Measurements from ENCODE around the gene BMP7.

Gene BMP7

DNA sequence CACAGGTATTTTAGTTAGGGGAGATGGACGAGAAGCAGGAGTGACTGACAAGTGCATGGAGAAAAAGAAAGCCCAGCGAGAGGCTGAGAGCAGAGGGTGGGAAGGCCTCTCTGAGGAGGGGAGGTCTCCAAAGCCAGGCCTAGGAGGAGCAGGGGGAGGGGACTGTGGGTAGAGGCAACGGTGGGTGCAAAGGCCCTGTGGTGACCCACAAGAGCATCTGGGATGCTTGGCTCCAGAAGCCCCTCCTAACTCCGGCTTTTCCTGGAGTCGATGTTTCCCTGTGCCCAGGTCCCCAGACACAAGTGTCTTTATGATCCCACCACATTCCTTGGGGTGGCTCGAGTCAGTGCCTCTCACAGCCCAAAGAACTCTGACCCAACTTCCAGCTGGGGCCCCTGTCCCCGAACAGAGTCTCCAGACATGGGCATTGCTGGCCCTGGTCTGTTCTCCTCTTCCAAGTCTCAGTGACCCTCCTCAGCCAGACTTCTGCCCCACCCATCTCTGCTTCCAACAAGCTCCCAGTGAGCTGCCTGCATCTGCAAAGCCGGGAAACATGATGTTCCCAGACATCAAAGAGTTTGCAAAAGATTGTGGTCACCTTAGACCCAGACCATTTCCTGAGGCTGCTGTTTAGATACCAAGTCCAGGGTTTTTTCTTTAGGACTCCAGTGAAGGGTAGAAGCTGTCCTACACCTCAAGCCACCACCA, 11.1 kb upstream of the BMP7 start:
- no peak for ATAC-seq

DNA sequence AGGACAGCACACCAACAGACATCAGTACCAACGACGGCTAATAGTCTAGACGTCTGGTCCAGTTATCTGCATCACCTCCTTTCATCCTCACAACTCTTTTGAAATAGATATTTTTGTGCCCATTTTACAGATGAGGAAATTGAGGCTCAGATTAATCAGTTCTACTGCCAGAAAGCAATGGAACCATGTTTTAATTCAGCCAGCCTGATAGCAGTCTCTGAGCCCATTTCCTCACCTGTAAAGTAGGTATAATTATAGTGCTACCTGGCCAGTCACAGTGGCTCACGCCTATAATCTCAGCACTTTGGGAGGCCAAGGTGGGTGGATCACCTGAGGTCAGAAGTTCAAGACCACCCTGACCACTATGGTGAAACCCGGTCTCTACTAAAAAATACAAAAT, 9.8 kb upstream of the BMP7 start:
- TF ChIP-seq CSDC2 (CRISPR knock-in tag; IDR thresholded peaks at IDR 0.05) (no peak), ZC3H10 (CRISPR knock-in tag; IDR thresholded peaks at IDR 0.05) (no peak), PPARA (CRISPR knock-in tag; IDR thresholded peaks at IDR 0.05; ENCODE audit: borderline replicate concordance) (no peak), BACH2 (CRISPR knock-in tag; IDR thresholded peaks at IDR 0.05; ENCODE audit: borderline replicate concordance) (no peak), ZNF565 (CRISPR knock-in tag; conservative IDR thresholded peaks at IDR 0.05; ENCODE audit: low read depth) (no peak), ARNTL (CRISPR knock-in tag; IDR thresholded peaks at IDR 0.05; ENCODE audit: borderline replicate concordance, low read depth) (no peak)
- no peak for ATAC-seq

More for the DNA sequence above, 11.1 kb upstream of the BMP7 start:
- no peak for TF ChIP-seq ARNTL (CRISPR knock-in tag; IDR thresholded peaks at IDR 0.05; ENCODE audit: borderline replicate concordance, low read depth)
- TF ChIP-seq GLIS3 (CRISPR knock-in tag; IDR thresholded peaks at IDR 0.05): no peak
- no peak for TF ChIP-seq ZFP30 (CRISPR knock-in tag; IDR thresholded peaks at IDR 0.05)
- TF ChIP-seq ZNF8 (CRISPR knock-in tag; IDR thresholded peaks at IDR 0.05): no peak
- TF ChIP-seq ZC3H10 (CRISPR knock-in tag; IDR thresholded peaks at IDR 0.05): no peak
- TF ChIP-seq, protein P1, sequence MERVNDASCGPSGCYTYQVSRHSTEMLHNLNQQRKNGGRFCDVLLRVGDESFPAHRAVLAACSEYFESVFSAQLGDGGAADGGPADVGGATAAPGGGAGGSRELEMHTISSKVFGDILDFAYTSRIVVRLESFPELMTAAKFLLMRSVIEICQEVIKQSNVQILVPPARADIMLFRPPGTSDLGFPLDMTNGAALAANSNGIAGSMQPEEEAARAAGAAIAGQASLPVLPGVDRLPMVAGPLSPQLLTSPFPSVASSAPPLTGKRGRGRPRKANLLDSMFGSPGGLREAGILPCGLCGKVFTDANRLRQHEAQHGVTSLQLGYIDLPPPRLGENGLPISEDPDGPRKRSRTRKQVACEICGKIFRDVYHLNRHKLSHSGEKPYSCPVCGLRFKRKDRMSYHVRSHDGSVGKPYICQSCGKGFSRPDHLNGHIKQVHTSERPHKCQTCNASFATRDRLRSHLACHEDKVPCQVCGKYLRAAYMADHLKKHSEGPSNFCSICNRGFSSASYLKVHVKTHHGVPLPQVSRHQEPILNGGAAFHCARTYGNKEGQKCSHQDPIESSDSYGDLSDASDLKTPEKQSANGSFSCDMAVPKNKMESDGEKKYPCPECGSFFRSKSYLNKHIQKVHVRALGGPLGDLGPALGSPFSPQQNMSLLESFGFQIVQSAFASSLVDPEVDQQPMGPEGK (CRISPR knock-in tag; IDR thresholded peaks at IDR 0.05; ENCODE audit: borderline replicate concordance): no peak
- no peak for TF ChIP-seq RARB (CRISPR knock-in tag; IDR thresholded peaks at IDR 0.05)
- no peak for TF ChIP-seq OSR1 (CRISPR knock-in tag; IDR thresholded peaks at IDR 0.05)
- TF ChIP-seq ESRRG (CRISPR knock-in tag; IDR thresholded peaks at IDR 0.05): no peak
- TF ChIP-seq ZFP3 (CRISPR knock-in tag; IDR thresholded peaks at IDR 0.05): no peak
- no peak for TF ChIP-seq ISL1 (CRISPR knock-in tag; IDR thresholded peaks at IDR 0.05)
- no peak for TF ChIP-seq ZNF70 (CRISPR knock-in tag; IDR thresholded peaks at IDR 0.05)
- no peak for TF ChIP-seq SNAI2 (CRISPR knock-in tag; IDR thresholded peaks at IDR 0.05)
- no peak for TF ChIP-seq CSDC2 (CRISPR knock-in tag; IDR thresholded peaks at IDR 0.05)

DNA sequence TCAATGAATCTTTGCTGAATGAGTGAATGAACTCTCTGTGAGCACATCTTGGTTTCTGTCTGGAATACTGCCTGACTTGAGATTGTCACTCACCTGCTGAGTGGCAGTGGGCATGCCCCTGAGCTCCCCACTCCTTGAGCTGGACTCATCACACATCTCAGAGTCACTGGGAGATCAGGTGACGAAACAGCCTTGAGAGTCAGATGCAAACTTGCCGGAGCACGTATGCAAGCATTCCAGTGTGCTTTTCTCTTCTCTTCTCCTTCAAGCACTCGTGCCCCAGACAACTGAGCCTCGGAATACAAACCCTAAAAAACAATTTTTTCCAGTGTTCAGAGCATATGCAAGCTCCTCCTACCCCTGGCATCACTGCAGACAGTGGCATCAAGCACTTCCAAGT, 9.4 kb upstream of the BMP7 start:
- no peak for ATAC-seq
- TF ChIP-seq ZFP3 (CRISPR knock-in tag; IDR thresholded peaks at IDR 0.05): no peak
- TF ChIP-seq TCF4 (CRISPR knock-in tag; IDR thresholded peaks at IDR 0.05; ENCODE audit: borderline replicate concordance): no peak
- TF ChIP-seq ESRRG (CRISPR knock-in tag; IDR thresholded peaks at IDR 0.05): no peak
- TF ChIP-seq BACH2 (CRISPR knock-in tag; IDR thresholded peaks at IDR 0.05; ENCODE audit: borderline replicate concordance): no peak
- TF ChIP-seq, protein P2, sequence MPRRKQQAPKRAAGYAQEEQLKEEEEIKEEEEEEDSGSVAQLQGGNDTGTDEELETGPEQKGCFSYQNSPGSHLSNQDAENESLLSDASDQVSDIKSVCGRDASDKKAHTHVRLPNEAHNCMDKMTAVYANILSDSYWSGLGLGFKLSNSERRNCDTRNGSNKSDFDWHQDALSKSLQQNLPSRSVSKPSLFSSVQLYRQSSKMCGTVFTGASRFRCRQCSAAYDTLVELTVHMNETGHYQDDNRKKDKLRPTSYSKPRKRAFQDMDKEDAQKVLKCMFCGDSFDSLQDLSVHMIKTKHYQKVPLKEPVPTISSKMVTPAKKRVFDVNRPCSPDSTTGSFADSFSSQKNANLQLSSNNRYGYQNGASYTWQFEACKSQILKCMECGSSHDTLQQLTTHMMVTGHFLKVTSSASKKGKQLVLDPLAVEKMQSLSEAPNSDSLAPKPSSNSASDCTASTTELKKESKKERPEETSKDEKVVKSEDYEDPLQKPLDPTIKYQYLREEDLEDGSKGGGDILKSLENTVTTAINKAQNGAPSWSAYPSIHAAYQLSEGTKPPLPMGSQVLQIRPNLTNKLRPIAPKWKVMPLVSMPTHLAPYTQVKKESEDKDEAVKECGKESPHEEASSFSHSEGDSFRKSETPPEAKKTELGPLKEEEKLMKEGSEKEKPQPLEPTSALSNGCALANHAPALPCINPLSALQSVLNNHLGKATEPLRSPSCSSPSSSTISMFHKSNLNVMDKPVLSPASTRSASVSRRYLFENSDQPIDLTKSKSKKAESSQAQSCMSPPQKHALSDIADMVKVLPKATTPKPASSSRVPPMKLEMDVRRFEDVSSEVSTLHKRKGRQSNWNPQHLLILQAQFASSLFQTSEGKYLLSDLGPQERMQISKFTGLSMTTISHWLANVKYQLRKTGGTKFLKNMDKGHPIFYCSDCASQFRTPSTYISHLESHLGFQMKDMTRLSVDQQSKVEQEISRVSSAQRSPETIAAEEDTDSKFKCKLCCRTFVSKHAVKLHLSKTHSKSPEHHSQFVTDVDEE (CRISPR knock-in tag; IDR thresholded peaks at IDR 0.05): no peak
- TF ChIP-seq, protein P3, sequence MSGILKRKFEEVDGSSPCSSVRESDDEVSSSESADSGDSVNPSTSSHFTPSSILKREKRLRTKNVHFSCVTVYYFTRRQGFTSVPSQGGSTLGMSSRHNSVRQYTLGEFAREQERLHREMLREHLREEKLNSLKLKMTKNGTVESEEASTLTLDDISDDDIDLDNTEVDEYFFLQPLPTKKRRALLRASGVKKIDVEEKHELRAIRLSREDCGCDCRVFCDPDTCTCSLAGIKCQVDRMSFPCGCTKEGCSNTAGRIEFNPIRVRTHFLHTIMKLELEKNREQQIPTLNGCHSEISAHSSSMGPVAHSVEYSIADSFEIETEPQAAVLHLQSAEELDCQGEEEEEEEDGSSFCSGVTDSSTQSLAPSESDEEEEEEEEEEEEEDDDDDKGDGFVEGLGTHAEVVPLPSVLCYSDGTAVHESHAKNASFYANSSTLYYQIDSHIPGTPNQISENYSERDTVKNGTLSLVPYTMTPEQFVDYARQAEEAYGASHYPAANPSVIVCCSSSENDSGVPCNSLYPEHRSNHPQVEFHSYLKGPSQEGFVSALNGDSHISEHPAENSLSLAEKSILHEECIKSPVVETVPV (CRISPR knock-in tag; IDR thresholded peaks at IDR 0.05): no peak
- no peak for TF ChIP-seq CSDC2 (CRISPR knock-in tag; IDR thresholded peaks at IDR 0.05)

DNA sequence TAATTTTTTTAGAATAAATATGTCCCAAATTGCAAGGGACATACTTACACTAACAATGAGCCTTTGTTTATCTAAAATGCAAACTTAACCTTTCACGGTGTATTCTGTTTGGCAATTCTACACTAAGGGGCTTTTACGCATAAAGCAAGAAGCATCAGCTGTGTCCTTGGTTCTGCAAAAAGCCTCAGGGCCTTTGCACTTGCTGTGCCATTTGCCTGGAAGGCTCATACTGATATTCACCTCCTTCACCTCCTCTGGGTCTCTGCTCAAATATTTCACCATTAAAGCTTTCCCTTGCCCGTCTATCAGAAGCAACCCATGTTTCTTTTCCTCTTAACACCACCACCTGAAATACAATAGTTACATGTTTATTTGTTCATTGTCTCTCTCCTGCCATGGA, 8.9 kb upstream of the BMP7 start:
- TF ChIP-seq ARNTL (CRISPR knock-in tag; IDR thresholded peaks at IDR 0.05; ENCODE audit: borderline replicate concordance, low read depth): no peak
- no peak for TF ChIP-seq ZNF70 (CRISPR knock-in tag; IDR thresholded peaks at IDR 0.05)
- TF ChIP-seq ISL1 (CRISPR knock-in tag; IDR thresholded peaks at IDR 0.05): no peak
- no peak for TF ChIP-seq TOX (CRISPR knock-in tag; IDR thresholded peaks at IDR 0.05; ENCODE audit: borderline replicate concordance)
- TF ChIP-seq ZFP3 (CRISPR knock-in tag; IDR thresholded peaks at IDR 0.05): no peak
- TF ChIP-seq, protein P4, sequence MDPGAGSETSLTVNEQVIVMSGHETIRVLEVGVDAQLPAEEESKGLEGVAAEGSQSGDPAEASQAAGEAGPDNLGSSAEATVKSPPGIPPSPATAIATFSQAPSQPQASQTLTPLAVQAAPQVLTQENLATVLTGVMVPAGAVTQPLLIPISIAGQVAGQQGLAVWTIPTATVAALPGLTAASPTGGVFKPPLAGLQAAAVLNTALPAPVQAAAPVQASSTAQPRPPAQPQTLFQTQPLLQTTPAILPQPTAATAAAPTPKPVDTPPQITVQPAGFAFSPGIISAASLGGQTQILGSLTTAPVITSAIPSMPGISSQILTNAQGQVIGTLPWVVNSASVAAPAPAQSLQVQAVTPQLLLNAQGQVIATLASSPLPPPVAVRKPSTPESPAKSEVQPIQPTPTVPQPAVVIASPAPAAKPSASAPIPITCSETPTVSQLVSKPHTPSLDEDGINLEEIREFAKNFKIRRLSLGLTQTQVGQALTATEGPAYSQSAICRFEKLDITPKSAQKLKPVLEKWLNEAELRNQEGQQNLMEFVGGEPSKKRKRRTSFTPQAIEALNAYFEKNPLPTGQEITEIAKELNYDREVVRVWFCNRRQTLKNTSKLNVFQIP (CRISPR knock-in tag; IDR thresholded peaks at IDR 0.05; ENCODE audit: borderline replicate concordance, low read depth): no peak
- no peak for TF ChIP-seq BACH2 (CRISPR knock-in tag; IDR thresholded peaks at IDR 0.05; ENCODE audit: borderline replicate concordance)
- TF ChIP-seq ZC3H10 (CRISPR knock-in tag; IDR thresholded peaks at IDR 0.05): no peak
- TF ChIP-seq ZNF8 (CRISPR knock-in tag; IDR thresholded peaks at IDR 0.05): no peak
- no peak for TF ChIP-seq OSR1 (CRISPR knock-in tag; IDR thresholded peaks at IDR 0.05)
- no peak for TF ChIP-seq PPARA (CRISPR knock-in tag; IDR thresholded peaks at IDR 0.05; ENCODE audit: borderline replicate concordance)
- TF ChIP-seq CSDC2 (CRISPR knock-in tag; IDR thresholded peaks at IDR 0.05): no peak
- TF ChIP-seq, protein P3 (CRISPR knock-in tag; IDR thresholded peaks at IDR 0.05): no peak
- TF ChIP-seq ZFP30 (CRISPR knock-in tag; IDR thresholded peaks at IDR 0.05): no peak
- no peak for TF ChIP-seq GLIS3 (CRISPR knock-in tag; IDR thresholded peaks at IDR 0.05)
- TF ChIP-seq ZNF565 (CRISPR knock-in tag; conservative IDR thresholded peaks at IDR 0.05; ENCODE audit: low read depth): no peak
- no peak for TF ChIP-seq ESRRG (CRISPR knock-in tag; IDR thresholded peaks at IDR 0.05)
- TF ChIP-seq, protein P1 (CRISPR knock-in tag; IDR thresholded peaks at IDR 0.05; ENCODE audit: borderline replicate concordance): no peak
- no peak for TF ChIP-seq SNAI2 (CRISPR knock-in tag; IDR thresholded peaks at IDR 0.05)
- no peak for ATAC-seq
